BJ (cell line): ENCODE results near the gene MYO10. TPM values are rescaled to one million over a fixed set of nuclear protein-coding genes. Genes with fewer than 3 reads are reported as not detected.

Experiments
- CTCF ChIA-PET: fragments of 350-600 bp; formaldehyde crosslinking; extraction: SDS; loops from one replicate; lab custom pipeline; 2021; ENCODE audit warnings: antibody characterized with exemption, inconsistent platforms; lab: Yijun Ruan, JAX
- POLR2A ChIA-PET: fragments of 300-600 bp; sonication (Branson Sonifier 250); formaldehyde crosslinking; extraction: SDS; loops from one replicate; lab custom pipeline; 2021; ENCODE audit warnings: antibody characterized with exemption; lab: Charles Lee
- DNase-seq: peaks from one replicate; pipeline ENCODE4 v3.0.0-alpha.2; 2011; ENCODE audit warnings: low read depth
- H3K27me3 ChIP-seq: 2 replicates; pipeline ENCODE4 v1.6.0; 2011; ENCODE audit warnings: low read length; ENCODE audit not compliant: control insufficient read depth, insufficient read depth
- H3K36me3 ChIP-seq: 2 replicates; pipeline ENCODE4 v1.5.1; 2011; ENCODE audit warnings: low read length; ENCODE audit not compliant: control insufficient read depth, insufficient read depth
- H3K4me3 ChIP-seq: 2 replicates; pipeline ENCODE4 v1.5.1; 2011; ENCODE audit warnings: low read depth, mild to moderate bottlenecking, control low read depth, low read length
- CTCF ChIP-seq: IDR thresholded peaks from 2 replicates; pipeline ENCODE4 v1.5.1; 2011; ENCODE audit warnings: low read depth, mild to moderate bottlenecking, control low read depth, inconsistent platforms, low read length, moderate library complexity; ENCODE audit not compliant: insufficient read depth
- polyA plus RNA-seq: library from polyadenylated mRNA; depleted of rRNA; stranded (reverse); fragments of >200 nt; gene quantifications from 2 replicates; pipeline ENCODE4 v1.2.3, GENCODE V29; 2011

Gene MYO10
- polyA plus RNA-seq, 1 experiment: 17.1 TPM

- H3K4me3 ChIP-seq: no peak overlapping the region
- no peak for TF ChIP-seq CTCF
- H3K36me3 ChIP-seq: no peaks in the 10 kb centered on the region
- CTCF ChIA-PET: interaction anchor here (0.7 to 1.7 kb wide), 5 partner anchors 14 to 305 kb away, joined by 3 to 10 read pairs (median 3); partner anchors contain the start of gene MYO10
- no peak for DNase-seq
- POLR2A ChIA-PET: interaction anchor here (0.6 kb wide), 1 partner anchor 51 kb away, joined by 10 read pairs; the partner anchor contains the start of gene MYO10
- H3K27me3 ChIP-seq: no peaks in the 10 kb centered on the region
Measured at GRCh38 chr5:16885635-16886365, 50.3 kb downstream of the MYO10 start.

- POLR2A ChIA-PET: no interaction called here
- CTCF ChIA-PET: no interaction called here
- no peaks in the 10 kb centered on the region for H3K36me3 ChIP-seq
- no peak for TF ChIP-seq CTCF
- no peaks in the 10 kb centered on the region for H3K27me3 ChIP-seq
- DNase-seq: no peak
- no peak overlapping the region for H3K4me3 ChIP-seq
Measured at GRCh38 chr5:16884595-16884994, 51.5 kb downstream of the MYO10 start.

- TF ChIP-seq CTCF: no peak
Measured at GRCh38 chr5:16883806-16884205, 52.3 kb downstream of the MYO10 start.

GRCh38 chr5:16883176-16883575, 52.9 kb downstream of the MYO10 start:
- Histone ChIP-seq H3K36me3 (no peaks in the 10 kb centered on the region), H3K4me3 (no peak overlapping the region), H3K27me3 (no peaks in the 10 kb centered on the region)
- no peak for TF ChIP-seq CTCF
- no peak for DNase-seq
- ChIA-PET CTCF (interaction anchor here (0.6 kb wide), 1 partner anchor 164 kb away, joined by 5 read pairs; no protein-coding TSS in a partner anchor), POLR2A (no interaction called here)

More at GRCh38 chr5:16883806-16884205, 52.3 kb downstream of the MYO10 start:
- no peak for DNase-seq
- POLR2A ChIA-PET: no interaction called here
- Histone ChIP-seq H3K36me3 (no peaks in the 10 kb centered on the region), H3K27me3 (no peaks in the 10 kb centered on the region), H3K4me3 (no peak overlapping the region)
- CTCF ChIA-PET: no interaction called here

- no peaks in the 10 kb centered on the region for H3K36me3 ChIP-seq
- DNase-seq: no peak
- no peak overlapping the region for H3K4me3 ChIP-seq
- ChIA-PET POLR2A (no interaction called here), CTCF (no interaction called here)
- H3K27me3 ChIP-seq: no peaks in the 10 kb centered on the region
- TF ChIP-seq CTCF: no peak
Measured at GRCh38 chr5:16881251-16881650, 54.8 kb downstream of the MYO10 start.
